IMR-90 (cell line): Measurements from ENCODE around the gene MRPS15. TPM values are rescaled to one million over a fixed set of nuclear protein-coding genes. Genes with fewer than 3 reads are reported as not detected.

Source experiments
- ATAC-seq: fragments of 200-7000 bp; cut with Tn5 transposase; 2 replicates; pipeline ENCODE4 v1.9.1; 2020; ENCODE audit warnings: low read depth, mild to moderate bottlenecking, moderate library complexity
- BruUV-seq: library from RNA; stranded (reverse); fragments of 400-500 nt; replicated peaks from 2 replicates; lab custom pipeline; 2021; lab: Mats Ljungman, UMichigan
- CTCF ChIA-PET: fragments of 300-600 bp; formaldehyde crosslinking; extraction: SDS; loops from one replicate; lab custom pipeline; 2021; ENCODE audit warnings: antibody characterized with exemption; lab: Yijun Ruan, JAX
- POLR2A ChIA-PET: fragments of 300-600 bp; sonication (Branson Sonifier 250); formaldehyde crosslinking; loops from one replicate; lab custom pipeline; 2022; ENCODE audit warnings: antibody characterized with exemption; ENCODE audit not compliant: unreplicated experiment; lab: Charles Lee
- DNase-seq: peaks from one replicate; pipeline ENCODE4 v3.0.0; 2013
- H2AFZ ChIP-seq: replicated peaks from 2 replicates; pipeline ENCODE3; 2013; ENCODE audit warnings: low read length, mild to moderate bottlenecking; ENCODE audit not compliant: poor library complexity
- H2AK5ac ChIP-seq: 2 replicates; pipeline ENCODE4 v1.6.1; 2013; ENCODE audit warnings: low read depth, low read length, inconsistent platforms
- H2AK9ac ChIP-seq: replicated peaks from 2 replicates; pipeline ENCODE3; 2013; ENCODE audit warnings: mild to moderate bottlenecking, low read depth, low read length, moderate library complexity; ENCODE audit not compliant: poor library complexity
- H2BK120ac ChIP-seq: 2 replicates; pipeline ENCODE4 v1.6.1; 2013; ENCODE audit warnings: low read depth, low read length, inconsistent platforms
- H2BK15ac ChIP-seq: 3 replicates; pipeline ENCODE4 v1.6.1; 2013; ENCODE audit warnings: low read depth, low read length, inconsistent platforms
- H2BK20ac ChIP-seq: 2 replicates; pipeline ENCODE4 v1.6.1; 2013; ENCODE audit warnings: low read depth, mild to moderate bottlenecking, inconsistent platforms, low read length, moderate library complexity
- H2BK5ac ChIP-seq: 2 replicates; pipeline ENCODE4 v1.6.1; 2013; ENCODE audit warnings: mild to moderate bottlenecking, low read depth, low read length, inconsistent platforms; ENCODE audit not compliant: poor library complexity, severe bottlenecking
- H3K14ac ChIP-seq: replicated peaks from 2 replicates; pipeline ENCODE4 v1.6.1; 2013; ENCODE audit warnings: low read depth, low read length, inconsistent platforms
- H3K18ac ChIP-seq: 2 replicates; pipeline ENCODE4 v1.6.1; 2013; ENCODE audit warnings: low read depth, low read length, control low read depth
- H3K23ac ChIP-seq: 2 replicates; pipeline ENCODE4 v1.6.1; 2013; ENCODE audit warnings: low read depth, low read length, inconsistent platforms
- H3K27ac ChIP-seq: 2 replicates; pipeline ENCODE4 v1.5.1; 2013; ENCODE audit warnings: mild to moderate bottlenecking, control low read depth, low read length; ENCODE audit not compliant: insufficient read depth
- H3K27me3 ChIP-seq: 2 replicates; pipeline ENCODE4 v1.6.1; 2013; ENCODE audit warnings: low read length; ENCODE audit not compliant: control insufficient read depth, insufficient read depth
- H3K36me3 ChIP-seq: 2 replicates; pipeline ENCODE4 v1.6.1; 2013; ENCODE audit warnings: low read length, mixed read lengths; ENCODE audit not compliant: control insufficient read depth, insufficient read depth
- H3K4ac ChIP-seq: 2 replicates; pipeline ENCODE4 v1.6.1; 2013; ENCODE audit warnings: low read depth, low read length, inconsistent platforms
- H3K4me1 ChIP-seq: 2 replicates; pipeline ENCODE4 v1.6.1; 2013; ENCODE audit warnings: low read length, mixed read lengths; ENCODE audit not compliant: control insufficient read depth, insufficient read depth
- H3K4me2 ChIP-seq: 2 replicates; pipeline ENCODE4 v1.6.1; 2013; ENCODE audit warnings: low read depth, mild to moderate bottlenecking, control low read depth, low read length, moderate library complexity
- H3K4me3 ChIP-seq: 2 replicates; pipeline ENCODE4 v1.5.1; 2013; ENCODE audit warnings: low read depth, mild to moderate bottlenecking, control low read depth, low read length, moderate library complexity; ENCODE audit not compliant: insufficient read depth
- H3K56ac ChIP-seq: 2 replicates; pipeline ENCODE4 v1.6.1; 2013; ENCODE audit warnings: low read length, inconsistent platforms; ENCODE audit not compliant: insufficient read depth; ENCODE audit errors: extremely low read depth
- H3K79me1 ChIP-seq, 2 experiments: 2 replicates each; pipeline ENCODE4 v1.6.1; 2013; ENCODE audit warnings: low read length in 2 of 2, inconsistent platforms in 1 of 2, low read depth in 1 of 2
- H3K9ac ChIP-seq: 2 replicates; pipeline ENCODE4 v1.6.1; 2013; ENCODE audit warnings: low read depth, low read length, control low read depth
- H3K9me1 ChIP-seq: 2 replicates; pipeline ENCODE4 v1.6.1; 2013; ENCODE audit warnings: low read length, inconsistent platforms; ENCODE audit not compliant: insufficient read depth
- H3K9me3 ChIP-seq: 2 replicates; pipeline ENCODE4 v1.6.1; 2013; ENCODE audit warnings: low read length; ENCODE audit not compliant: control insufficient read depth, insufficient read depth
- H4K20me1 ChIP-seq: 2 replicates; pipeline ENCODE4 v1.6.1; 2013; ENCODE audit warnings: low read length, inconsistent platforms; ENCODE audit not compliant: insufficient read depth
- H4K5ac ChIP-seq: 2 replicates; pipeline ENCODE4 v1.6.1; 2013; ENCODE audit warnings: mild to moderate bottlenecking, low read depth, low read length, control low read depth
- H4K8ac ChIP-seq, 2 experiments: 2 replicates each; pipeline ENCODE4 v1.6.1; 2013; ENCODE audit warnings: low read depth in 2 of 2, low read length in 2 of 2, control low read depth in 1 of 2, inconsistent platforms in 1 of 2
- H4K91ac ChIP-seq: 2 replicates; pipeline ENCODE4 v1.6.1; 2013; ENCODE audit warnings: low read depth, low read length, inconsistent platforms; ENCODE audit not compliant: insufficient read depth
- BHLHE40 ChIP-seq: fragments of 150-350 bp; IDR thresholded peaks from 2 replicates; pipeline ENCODE4 v1.6.1; 2016; ENCODE audit warnings: mild to moderate bottlenecking, low read depth, low read length
- CEBPB ChIP-seq: IDR thresholded peaks from 2 replicates; pipeline ENCODE4 v1.6.1; 2012; ENCODE audit warnings: low read depth, low read length, improper control_type of control experiment
- CHD1 ChIP-seq: IDR thresholded peaks from 2 replicates; pipeline ENCODE4 v1.6.1; 2012; ENCODE audit warnings: low read depth, low read length, improper control_type of control experiment
- FOS ChIP-seq: fragments of 150-350 bp; IDR thresholded peaks from 2 replicates; pipeline ENCODE4 v1.6.1; 2016; ENCODE audit warnings: low read depth, low read length
- MAFK ChIP-seq: IDR thresholded peaks from 2 replicates; pipeline ENCODE4 v1.6.1; 2012; ENCODE audit warnings: low read depth, low read length, improper control_type of control experiment
- MAZ ChIP-seq: IDR thresholded peaks from 2 replicates; pipeline ENCODE4 v1.6.1; 2012; ENCODE audit warnings: low read depth, mild to moderate bottlenecking, low read length, improper control_type of control experiment, moderate library complexity, borderline replicate concordance
- MXI1 ChIP-seq: IDR thresholded peaks from 2 replicates; pipeline ENCODE4 v1.6.1; 2012; ENCODE audit warnings: low read depth, mild to moderate bottlenecking, low read length, moderate library complexity, borderline replicate concordance
- NFE2L2 ChIP-seq: fragments of 150-350 bp; IDR thresholded peaks from 2 replicates; pipeline ENCODE4 v1.6.1; 2016; ENCODE audit warnings: low read depth, mild to moderate bottlenecking, low read length
- POLR2A ChIP-seq: IDR thresholded peaks from 2 replicates; pipeline ENCODE4 v1.6.1; 2012; ENCODE audit warnings: mild to moderate bottlenecking, low read depth, low read length
- RAD21 ChIP-seq: IDR thresholded peaks from 2 replicates; pipeline ENCODE4 v1.6.1; 2012; ENCODE audit warnings: low read length, improper control_type of control experiment
- RCOR1 ChIP-seq: IDR thresholded peaks from 2 replicates; pipeline ENCODE4 v1.6.1; 2012; ENCODE audit warnings: mild to moderate bottlenecking, low read length, improper control_type of control experiment; ENCODE audit not compliant: insufficient replicate concordance
- RFX5 ChIP-seq: IDR thresholded peaks from 2 replicates; pipeline ENCODE4 v1.8.0; 2012; ENCODE audit warnings: low read depth, mild to moderate bottlenecking, low read length, moderate library complexity
- SMC3 ChIP-seq: fragments of 150-350 bp; IDR thresholded peaks from 2 replicates; pipeline ENCODE4 v1.6.1; 2016; ENCODE audit warnings: low read depth, mild to moderate bottlenecking, antibody characterized with exemption, low read length, moderate library complexity
- WGBS, 2 experiments: methylation state at CpG; one replicate each; pipeline versions ENCODE4 v1.1.5 to v1.1.7; 2013; ENCODE audit warnings: missing lambda C conversion rate in 2 of 2; ENCODE audit not compliant: insufficient read length in 1 of 2; ENCODE audit errors: extremely low coverage in 2 of 2; 5-methylcytosine and 5-hydroxymethylcytosine counted together
- dilution Hi-C: fragments of 300-500 bp; cut with HindIII; formaldehyde crosslinking; loops from one replicate; pipeline ENCODE4 v1.14.3; 2018; ENCODE audit warnings: low sequenced_read_pairs; ENCODE audit not compliant: unreplicated experiment
- in situ Hi-C: fragments of 300-500 bp; cut with MboI; formaldehyde crosslinking; loops from 3 replicates; pipeline ENCODE4 v1.14.3; 2019; ENCODE audit warnings: low sequenced_read_pairs, inconsistent platforms, mixed read lengths
- intact Hi-C: fragments of 100-400 bp; cut with micrococcal nuclease; formaldehyde crosslinking; loops from 2 replicates; pipeline ENCODE4 v1.10.0; 2022
- polyA plus RNA-seq, 3 experiments: library from polyadenylated mRNA; depleted of rRNA; stranded (reverse); fragments of >200 nt; gene quantifications; 2 replicates each; pipeline ENCODE4 v1.2.3, GENCODE V29; 2012; ENCODE audit warnings: low replicate concordance in 1 of 3
- total RNA-seq: library from RNA; depleted of rRNA; stranded (reverse); fragments of >200 nt; gene quantifications from 2 replicates; pipeline ENCODE4 v1.2.3, GENCODE V29; 2012
- TF ChIP-seq, protein P1 (sequence below): conservative IDR thresholded peaks from 2 replicates; pipeline ENCODE4 v1.5.1; 2012; ENCODE audit warnings: mild to moderate bottlenecking, low read depth, low read length, improper control_type of control experiment
- TF ChIP-seq, protein P2 (sequence below): fragments of 150-350 bp; IDR thresholded peaks from 2 replicates; pipeline ENCODE4 v1.6.1; 2016; ENCODE audit warnings: low read depth, mild to moderate bottlenecking, low read length, moderate library complexity, borderline replicate concordance
- TF ChIP-seq, protein P3 (sequence below): fragments of 150-350 bp; IDR thresholded peaks from 2 replicates; pipeline ENCODE4 v1.6.1; 2017; ENCODE audit warnings: mild to moderate bottlenecking, antibody characterized with exemption, low read length, low read depth

MRPS15 gene
- total and polyA plus RNA-seq, 2 of the 4 experiments (the other 2 are of a cell fraction): 46.1 to 77.9 TPM

DNA sequence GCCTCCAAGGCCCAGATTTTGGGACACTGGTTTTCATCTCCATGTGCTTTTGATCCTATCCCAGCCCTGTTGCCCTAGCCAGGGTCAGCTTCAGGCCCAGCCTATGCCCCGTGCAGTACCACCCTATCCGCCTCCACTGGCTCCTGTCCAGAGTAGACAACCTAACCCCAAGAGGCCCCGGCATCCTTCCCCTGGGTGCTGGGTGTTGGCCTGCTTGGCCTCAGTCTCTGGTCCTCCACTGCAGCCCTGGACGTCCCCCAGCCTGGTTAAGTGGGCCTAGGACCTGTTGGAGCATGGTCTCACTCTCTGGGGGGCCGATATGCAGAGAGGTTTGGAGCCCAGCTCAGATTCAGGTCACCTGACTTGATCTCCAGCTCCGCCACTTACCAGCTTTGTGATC, 16.9 kb upstream of the MRPS15 start:
- Histone ChIP-seq H3K4me1 (no peaks in the 10 kb centered on the region), H2BK15ac (no peak overlapping the region), H2BK5ac (no peak overlapping the region), H4K8ac (no peak overlapping the region), H4K91ac (no peak overlapping the region), H3K27me3 (peaks cover 34% of the 10 kb centered on the region), H4K20me1 (no peaks in the 10 kb centered on the region), H3K18ac (no peak overlapping the region), H3K4ac (no peak overlapping the region), H3K9me3 (no peaks in the 10 kb centered on the region), H2AFZ (no peak overlapping the region), H2BK120ac (no peak overlapping the region), H2BK20ac (no peak overlapping the region), H3K56ac (no peak overlapping the region), H2AK5ac (no peak overlapping the region), H3K9me1 (no peaks in the 10 kb centered on the region), H3K79me1 (no peaks in the 10 kb centered on the region), H3K9ac (no peak overlapping the region), H4K5ac (no peak overlapping the region), H3K27ac (no peak overlapping the region), H3K36me3 (no peaks in the 10 kb centered on the region), H2AK9ac (no peak overlapping the region), H3K4me3 (no peak overlapping the region), H3K14ac (no peak overlapping the region), H3K23ac (no peak overlapping the region), H3K4me2 (no peak overlapping the region)
- BruUV-seq: no TSS peak
- dilution Hi-C loops: no loop called here
- CTCF ChIA-PET: no interaction called here
- DNase-seq (no peak), ATAC-seq (no peak)
- POLR2A ChIA-PET: no interaction called here
- intact Hi-C loops: no loop called here
- WGBS, 2 experiments: 33% methylated on average over 2 of the region's 6 CpGs; no CpG with 5 or more reads in 1 of the 2 experiments
- TF ChIP-seq, protein P1, sequence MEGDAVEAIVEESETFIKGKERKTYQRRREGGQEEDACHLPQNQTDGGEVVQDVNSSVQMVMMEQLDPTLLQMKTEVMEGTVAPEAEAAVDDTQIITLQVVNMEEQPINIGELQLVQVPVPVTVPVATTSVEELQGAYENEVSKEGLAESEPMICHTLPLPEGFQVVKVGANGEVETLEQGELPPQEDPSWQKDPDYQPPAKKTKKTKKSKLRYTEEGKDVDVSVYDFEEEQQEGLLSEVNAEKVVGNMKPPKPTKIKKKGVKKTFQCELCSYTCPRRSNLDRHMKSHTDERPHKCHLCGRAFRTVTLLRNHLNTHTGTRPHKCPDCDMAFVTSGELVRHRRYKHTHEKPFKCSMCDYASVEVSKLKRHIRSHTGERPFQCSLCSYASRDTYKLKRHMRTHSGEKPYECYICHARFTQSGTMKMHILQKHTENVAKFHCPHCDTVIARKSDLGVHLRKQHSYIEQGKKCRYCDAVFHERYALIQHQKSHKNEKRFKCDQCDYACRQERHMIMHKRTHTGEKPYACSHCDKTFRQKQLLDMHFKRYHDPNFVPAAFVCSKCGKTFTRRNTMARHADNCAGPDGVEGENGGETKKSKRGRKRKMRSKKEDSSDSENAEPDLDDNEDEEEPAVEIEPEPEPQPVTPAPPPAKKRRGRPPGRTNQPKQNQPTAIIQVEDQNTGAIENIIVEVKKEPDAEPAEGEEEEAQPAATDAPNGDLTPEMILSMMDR: no peak
- TF ChIP-seq RFX5: no peak
- no peak for TF ChIP-seq NFE2L2
- TF ChIP-seq MXI1: no peak
- no peak for TF ChIP-seq SMC3
- TF ChIP-seq CHD1: no peak
- TF ChIP-seq MAZ: no peak
- no peak for TF ChIP-seq POLR2A
- no peak for TF ChIP-seq RAD21
- no peak for TF ChIP-seq FOS
- TF ChIP-seq, protein P2, sequence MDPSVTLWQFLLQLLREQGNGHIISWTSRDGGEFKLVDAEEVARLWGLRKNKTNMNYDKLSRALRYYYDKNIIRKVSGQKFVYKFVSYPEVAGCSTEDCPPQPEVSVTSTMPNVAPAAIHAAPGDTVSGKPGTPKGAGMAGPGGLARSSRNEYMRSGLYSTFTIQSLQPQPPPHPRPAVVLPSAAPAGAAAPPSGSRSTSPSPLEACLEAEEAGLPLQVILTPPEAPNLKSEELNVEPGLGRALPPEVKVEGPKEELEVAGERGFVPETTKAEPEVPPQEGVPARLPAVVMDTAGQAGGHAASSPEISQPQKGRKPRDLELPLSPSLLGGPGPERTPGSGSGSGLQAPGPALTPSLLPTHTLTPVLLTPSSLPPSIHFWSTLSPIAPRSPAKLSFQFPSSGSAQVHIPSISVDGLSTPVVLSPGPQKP: no peak
- no peak for TF ChIP-seq RCOR1
- TF ChIP-seq MAFK: no peak
- TF ChIP-seq CEBPB: no peak
- TF ChIP-seq BHLHE40: no peak
- TF ChIP-seq, protein P3, sequence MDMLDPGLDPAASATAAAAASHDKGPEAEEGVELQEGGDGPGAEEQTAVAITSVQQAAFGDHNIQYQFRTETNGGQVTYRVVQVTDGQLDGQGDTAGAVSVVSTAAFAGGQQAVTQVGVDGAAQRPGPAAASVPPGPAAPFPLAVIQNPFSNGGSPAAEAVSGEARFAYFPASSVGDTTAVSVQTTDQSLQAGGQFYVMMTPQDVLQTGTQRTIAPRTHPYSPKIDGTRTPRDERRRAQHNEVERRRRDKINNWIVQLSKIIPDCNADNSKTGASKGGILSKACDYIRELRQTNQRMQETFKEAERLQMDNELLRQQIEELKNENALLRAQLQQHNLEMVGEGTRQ: no peak
- in situ Hi-C loops: no loop called here
